HG03457 (cell line): ENCODE measurements around the gene ALG12.

Experiments
- ATAC-seq: cut with Tn5 transposase; IDR thresholded peaks from one replicate; pipeline ENCODE4 v1.9.1; 2021; ENCODE audit warnings: moderate number of reproducible peaks; ENCODE audit not compliant: unreplicated experiment

ALG12 gene

GRCh38 chr22:49933236-49934159, 15.3 kb upstream of the ALG12 start:
- ATAC-seq = no peak

GRCh38 chr22:49930596-49931412, 12.6 kb upstream of the ALG12 start:
- no peak for ATAC-seq

GRCh38 chr22:49929994-49930575, 11.8 kb upstream of the ALG12 start:
- ATAC-seq = no peak

DNA sequence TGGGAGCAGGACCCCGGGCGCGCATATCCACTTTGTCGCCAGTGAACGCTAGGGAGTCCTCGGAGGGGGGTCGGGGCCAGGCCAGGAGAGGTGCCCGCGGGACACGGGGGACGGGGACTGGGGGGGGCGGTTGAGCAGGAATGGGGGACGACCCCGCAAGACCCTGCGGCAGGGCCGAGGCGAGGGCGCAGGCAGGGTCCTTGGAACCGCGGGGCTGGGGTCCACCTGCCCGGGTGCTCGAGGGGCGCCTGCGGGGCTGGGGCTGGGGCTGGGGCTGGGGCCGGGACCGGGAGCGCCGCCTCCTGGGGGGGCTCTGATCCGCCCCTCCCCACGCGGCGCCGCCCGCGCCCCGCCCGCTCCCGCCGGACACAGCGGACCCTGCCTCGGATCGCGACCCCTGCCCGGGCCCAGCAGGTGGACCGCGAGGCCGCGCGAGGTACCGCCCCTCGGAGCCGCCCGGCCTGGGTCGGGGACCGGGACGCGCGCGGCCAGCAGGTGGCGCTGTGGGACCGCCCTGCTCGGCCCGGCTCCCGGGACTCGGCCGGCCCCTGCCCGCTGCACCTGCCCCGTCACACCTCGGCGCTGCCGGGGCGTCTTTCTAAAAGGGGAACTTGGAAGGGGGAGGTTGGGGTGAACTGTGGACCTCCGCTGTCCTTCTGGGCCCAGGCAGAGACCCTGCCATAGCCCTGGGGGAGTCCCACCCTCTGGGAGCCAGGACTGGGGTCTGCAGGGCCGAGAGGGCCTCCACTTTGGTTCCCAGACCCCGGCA, 11.2 kb upstream of the ALG12 start:
- ATAC-seq = no peak

GRCh38 chr22:49928555-49929210, 10.4 kb upstream of the ALG12 start:
- ATAC-seq = no peak

- no peak for ATAC-seq
Observed at GRCh38 chr22:49928185-49928495, 9.9 kb upstream of the ALG12 start.

GRCh38 chr22:49927483-49928184, 9.4 kb upstream of the ALG12 start:
- no peak for ATAC-seq

DNA sequence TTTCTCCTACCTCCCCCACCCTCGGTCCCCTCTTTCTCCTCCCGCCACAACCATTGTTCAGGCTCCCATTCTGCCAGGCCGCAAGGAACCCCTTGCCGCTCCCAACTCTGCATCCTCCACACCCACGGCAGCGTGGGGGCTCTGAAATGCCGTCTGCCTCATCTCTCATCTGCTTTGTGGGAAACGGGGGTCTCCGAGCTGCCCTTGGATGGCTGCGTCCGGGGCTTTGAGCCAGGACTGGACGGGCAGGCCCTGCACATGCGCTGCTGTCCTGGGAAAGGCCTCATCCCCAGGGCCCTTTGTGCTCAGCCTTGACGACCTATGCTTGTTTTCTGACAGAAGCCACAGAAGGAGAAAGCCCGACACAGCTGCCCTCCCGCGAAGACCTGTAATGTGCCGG, 8.7 kb upstream of the ALG12 start:
- ATAC-seq = no peak

DNA sequence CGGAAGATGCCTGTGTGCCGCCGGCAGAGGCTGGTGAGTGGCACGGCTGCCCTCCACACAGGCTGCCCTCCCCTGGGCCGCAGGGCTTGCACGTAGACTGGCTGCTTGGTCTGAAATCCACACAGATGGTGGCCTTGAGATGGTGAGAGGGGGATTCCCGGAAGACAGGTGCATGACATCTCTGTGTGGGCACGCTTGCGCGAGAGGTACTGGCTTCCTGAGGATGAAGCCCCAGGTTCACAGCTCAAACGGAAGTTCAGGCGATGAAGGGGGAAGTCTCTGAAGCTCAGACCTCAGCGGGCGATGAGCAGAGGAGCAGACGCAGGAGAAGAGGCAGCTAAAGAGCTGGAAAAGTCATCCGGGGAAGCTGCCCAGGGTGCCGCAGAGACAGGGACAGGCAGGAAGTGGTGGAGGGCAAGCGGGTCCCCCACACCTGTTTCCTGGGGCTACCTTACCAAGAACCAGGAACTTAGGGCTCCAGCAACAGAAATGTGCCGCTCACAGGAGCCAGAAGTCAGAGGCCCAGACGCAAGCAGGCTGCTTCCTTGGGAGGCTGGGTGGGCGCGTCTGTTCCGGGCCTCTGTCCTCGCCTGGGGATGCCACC, 7.4 kb upstream of the ALG12 start:
- no peak for ATAC-seq

- no peak for ATAC-seq
Observed at GRCh38 chr22:49924113-49924833, 6.0 kb upstream of the ALG12 start.

DNA sequence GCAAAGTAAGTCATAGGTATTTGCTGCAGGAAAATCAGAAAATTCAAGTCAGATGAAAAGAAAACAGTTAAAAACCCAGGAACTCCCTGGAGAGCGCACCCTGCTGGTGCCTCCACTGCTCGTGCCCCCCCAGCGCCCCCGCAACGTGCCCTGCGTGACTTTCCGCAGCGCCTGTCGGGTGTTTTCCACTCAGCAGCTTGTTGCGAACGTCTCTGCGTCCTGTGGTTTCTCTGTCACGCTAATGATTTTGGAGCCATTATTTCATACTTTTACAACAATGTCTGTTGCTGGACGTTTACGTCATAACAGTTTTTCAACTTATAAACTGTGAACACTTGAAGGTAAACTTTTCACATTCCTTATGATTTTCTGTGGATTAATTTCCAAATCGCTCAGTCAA, 5.2 kb upstream of the ALG12 start:
- no peak for ATAC-seq

DNA sequence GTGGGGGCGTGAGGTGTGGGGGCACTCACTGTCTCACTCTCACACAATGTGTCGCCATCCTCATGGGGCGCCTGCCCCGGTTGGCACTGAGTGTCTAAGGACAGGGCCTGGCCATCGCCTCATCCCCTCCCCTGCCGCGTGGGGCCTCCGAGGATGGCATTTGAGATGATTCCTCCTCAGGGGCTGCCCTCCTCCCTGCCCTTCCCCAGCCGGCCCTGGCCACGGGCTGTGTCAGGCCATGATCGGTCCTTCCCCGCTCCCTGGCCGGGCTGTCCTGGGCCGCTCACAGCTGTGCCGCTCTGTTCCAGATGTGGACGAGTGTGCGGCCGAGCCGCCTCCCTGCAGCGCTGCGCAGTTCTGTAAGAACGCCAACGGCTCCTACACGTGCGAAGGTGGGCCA, 4.7 kb upstream of the ALG12 start:
- no peak for ATAC-seq

GRCh38 chr22:49922484-49922883, 4.2 kb upstream of the ALG12 start:
- ATAC-seq = no peak

DNA sequence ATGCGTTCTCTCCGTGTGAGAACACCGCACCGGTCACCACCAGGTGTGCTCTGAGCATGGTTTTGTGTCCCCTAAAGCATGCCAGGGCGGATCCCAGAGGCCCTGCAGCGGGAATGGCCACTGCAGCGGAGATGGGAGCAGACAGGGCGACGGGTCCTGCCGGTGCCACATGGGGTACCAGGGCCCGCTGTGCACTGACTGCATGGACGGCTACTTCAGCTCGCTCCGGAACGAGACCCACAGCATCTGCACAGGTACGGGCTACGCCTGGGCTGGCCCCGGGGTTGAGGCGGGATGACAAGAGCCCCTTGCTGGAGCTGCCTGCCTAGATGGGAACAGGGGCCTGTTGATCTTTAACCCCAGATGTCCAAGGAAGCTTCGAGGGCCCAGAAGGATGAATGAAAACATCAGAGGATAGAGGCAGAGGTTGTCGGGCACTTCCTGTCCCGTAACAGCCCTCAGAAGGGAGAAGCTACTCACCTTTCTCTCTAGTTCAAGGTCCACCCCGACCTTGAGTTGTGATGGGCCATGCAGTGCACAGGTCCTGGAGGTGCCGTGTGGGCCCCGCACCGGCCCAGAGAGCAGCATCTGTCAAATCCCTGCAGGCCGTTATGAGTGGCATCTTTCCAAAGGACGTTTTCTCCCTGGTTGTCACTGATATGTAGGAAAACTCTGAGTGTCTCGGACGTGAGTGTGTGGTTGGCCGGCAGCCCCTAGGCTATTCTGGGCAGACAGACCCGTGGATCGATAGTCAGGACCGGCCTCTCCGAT, 3.5 kb upstream of the ALG12 start:
- ATAC-seq = no peak

DNA sequence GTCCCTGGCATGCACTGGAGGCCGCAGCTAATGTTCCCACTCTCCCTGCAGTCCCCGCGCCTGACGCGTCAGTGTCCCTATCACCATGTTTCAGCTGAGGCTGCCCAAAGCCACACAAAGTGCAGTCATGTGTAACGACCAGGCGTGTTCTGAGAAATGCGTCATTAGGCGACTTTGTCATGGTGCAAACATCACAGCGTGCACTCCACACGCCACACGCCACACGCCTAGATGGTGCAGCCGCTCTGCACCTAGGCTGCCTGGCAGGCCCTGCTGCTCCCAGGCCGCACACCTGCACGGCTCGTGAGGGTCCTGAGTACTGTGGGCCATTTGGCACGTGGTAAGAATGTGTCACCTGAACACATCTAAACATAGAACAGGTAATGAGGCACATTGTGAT, 2.6 kb upstream of the ALG12 start:
- no peak for ATAC-seq

GRCh38 chr22:49918911-49919881, 958 bp upstream of the ALG12 start:
- ATAC-seq = no peak

DNA sequence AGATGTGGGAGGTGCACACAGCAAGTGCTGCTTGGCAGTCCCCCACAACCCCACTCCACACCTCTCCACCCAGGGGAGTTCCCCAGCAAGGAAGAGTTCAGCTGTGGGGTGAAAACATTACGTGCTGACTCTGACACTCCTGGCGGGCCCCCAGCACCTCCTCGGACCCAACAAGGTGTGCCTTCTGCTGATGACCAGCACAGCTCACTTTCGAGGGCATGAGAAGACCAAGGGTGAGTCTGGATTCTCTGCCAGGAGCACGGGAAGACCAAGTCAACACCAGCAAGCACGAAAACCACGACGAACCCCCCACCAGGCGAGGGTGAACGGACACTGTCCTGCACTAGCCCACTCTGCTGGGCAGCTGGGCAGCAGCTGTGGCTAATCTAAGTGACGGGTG, 1.4 kb downstream of the ALG12 start:
- ATAC-seq = no peak
